NT2/D1 (cell line): Measurements from ENCODE around the gene HNRNPC.
"Not testable (repeated sequence)": the region's sequence is repeated elsewhere in the genome, so short reads cannot be mapped to it uniquely, and the experiment has no call there.

ENCODE experiments used
- YY1 ChIP-seq: IDR thresholded peaks from 2 replicates; pipeline ENCODE4 v1.6.1; 2011; ENCODE audit not compliant: insufficient read length, insufficient read depth
- ZNF274 ChIP-seq: IDR thresholded peaks from 2 replicates; pipeline ENCODE4 v1.6.1; 2011; ENCODE audit warnings: mild to moderate bottlenecking, low read depth, low read length

DNA sequence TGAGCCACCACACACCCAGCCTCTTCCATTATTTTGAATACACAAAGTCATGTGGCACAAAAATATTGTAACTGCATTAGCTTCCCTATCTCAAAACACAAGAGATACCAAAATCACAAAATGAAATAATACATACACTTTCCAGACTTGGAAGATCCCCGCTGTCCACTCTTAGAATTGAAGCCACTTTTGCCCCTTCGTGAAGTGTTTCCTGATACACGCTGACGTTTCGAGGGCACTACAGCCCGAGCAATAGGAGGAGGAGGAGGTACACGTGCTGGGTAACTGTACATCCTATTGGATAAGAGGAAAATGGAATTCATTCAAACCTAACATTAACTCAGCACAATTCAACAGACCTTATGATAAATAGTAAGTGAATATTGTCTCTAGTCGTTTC lies 56.4 kb downstream of the HNRNPC start:
- TF ChIP-seq ZNF274, YY1: not testable (repeated sequence)
